ENCODE measurements around the gene AFF1. TPM values are rescaled to one million over a fixed set of nuclear protein-coding genes. Genes with fewer than 3 reads are reported as not detected.

The AFF1 gene
- total RNA-seq, 1 experiment from 2014 or later, result 27.6 TPM

DNA sequence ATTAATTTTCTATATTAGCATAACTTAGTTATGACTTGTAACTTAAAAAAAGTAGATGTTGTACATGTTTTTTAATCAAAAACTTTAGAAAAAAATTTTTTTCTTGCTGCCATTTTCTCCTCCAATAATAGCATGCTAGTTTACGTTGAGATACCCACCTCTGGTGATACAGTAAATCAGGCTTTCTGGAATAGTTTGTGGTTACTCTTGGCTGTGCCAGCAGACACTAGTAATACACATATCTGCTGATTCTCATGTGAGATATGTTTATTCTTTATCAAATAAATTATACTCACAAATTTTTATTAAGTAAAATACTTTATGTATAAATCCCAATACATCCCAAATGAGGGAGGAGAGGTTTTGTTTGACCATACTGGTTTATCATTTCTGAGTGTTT, 168.3 kb downstream of the AFF1 start:
- no peaks in the 10 kb centered on the region for H3K27me3 ChIP-seq (ENCODE audit: control insufficient read depth, insufficient read depth, low read length)
- DNase-seq, result no peak
- peaks cover 4% of the 10 kb centered on the region for H3K36me3 ChIP-seq (replicated peaks; ENCODE audit: control insufficient read depth, insufficient read depth, low read length)
- H3K4me3 ChIP-seq (ENCODE audit: insufficient read depth, low read depth, low read length), result no peak overlapping the region

- no peak for DNase-seq
- Histone ChIP-seq H3K4me3 (ENCODE audit: insufficient read depth, low read depth, low read length) (no peak overlapping the region), H3K27me3 (ENCODE audit: control insufficient read depth, insufficient read depth, low read length) (no peaks in the 10 kb centered on the region), H3K36me3 (replicated peaks; ENCODE audit: control insufficient read depth, insufficient read depth, low read length) (peaks cover 6% of the 10 kb centered on the region)
These were observed 168.9 kb downstream of the AFF1 start for GRCh38 chr4:87103691-87104187.

DNA sequence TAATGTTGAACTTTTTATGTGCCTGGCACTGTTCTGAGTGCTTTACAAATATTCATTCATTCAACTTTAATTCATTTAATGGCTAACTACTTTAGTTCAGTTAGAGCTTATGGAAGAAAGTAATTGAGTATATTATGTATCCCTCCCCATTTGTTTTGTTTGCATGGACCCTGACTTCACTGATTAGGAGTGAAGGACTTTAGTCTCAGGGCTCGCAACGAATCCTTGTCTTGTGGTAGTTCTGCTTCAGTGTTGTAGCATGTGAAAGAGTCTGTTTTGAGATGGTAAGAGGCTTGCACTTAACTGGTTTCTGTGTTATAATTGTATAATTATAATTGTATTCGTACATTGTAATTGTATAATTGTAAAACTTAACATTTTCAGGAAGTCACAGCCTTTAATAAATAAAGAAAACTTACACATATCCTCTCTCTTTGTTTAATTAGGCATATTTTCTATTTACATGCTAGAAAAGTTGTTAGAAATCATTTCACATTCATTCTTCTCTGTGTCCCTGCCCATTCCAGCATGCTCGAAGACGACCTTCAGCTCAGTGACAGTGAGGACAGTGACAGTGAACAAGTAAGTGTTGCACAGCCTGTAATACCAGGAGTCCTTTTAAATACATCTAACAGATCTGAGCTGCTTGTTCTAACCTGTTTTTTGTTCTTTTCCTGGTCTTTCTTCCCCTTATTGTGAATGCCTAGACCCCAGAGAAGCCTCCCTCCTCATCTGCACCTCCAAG, 170.5 kb downstream of the AFF1 start:
- Histone ChIP-seq H3K36me3 (replicated peaks; ENCODE audit: control insufficient read depth, insufficient read depth, low read length) (peaks cover 6% of the 10 kb centered on the region), H3K27me3 (ENCODE audit: control insufficient read depth, insufficient read depth, low read length) (no peaks in the 10 kb centered on the region), H3K4me3 (ENCODE audit: insufficient read depth, low read depth, low read length) (no peak overlapping the region)
- no peak for DNase-seq

- H3K27me3 ChIP-seq (ENCODE audit: control insufficient read depth, insufficient read depth, low read length), result no peaks in the 10 kb centered on the region
- H3K4me3 ChIP-seq (ENCODE audit: insufficient read depth, low read depth, low read length), result no peak overlapping the region
- peaks cover 4% of the 10 kb centered on the region for H3K36me3 ChIP-seq (replicated peaks; ENCODE audit: control insufficient read depth, insufficient read depth, low read length)
- no peak for DNase-seq
These were observed 173.3 kb downstream of the AFF1 start for GRCh38 chr4:87108142-87108546.

DNA sequence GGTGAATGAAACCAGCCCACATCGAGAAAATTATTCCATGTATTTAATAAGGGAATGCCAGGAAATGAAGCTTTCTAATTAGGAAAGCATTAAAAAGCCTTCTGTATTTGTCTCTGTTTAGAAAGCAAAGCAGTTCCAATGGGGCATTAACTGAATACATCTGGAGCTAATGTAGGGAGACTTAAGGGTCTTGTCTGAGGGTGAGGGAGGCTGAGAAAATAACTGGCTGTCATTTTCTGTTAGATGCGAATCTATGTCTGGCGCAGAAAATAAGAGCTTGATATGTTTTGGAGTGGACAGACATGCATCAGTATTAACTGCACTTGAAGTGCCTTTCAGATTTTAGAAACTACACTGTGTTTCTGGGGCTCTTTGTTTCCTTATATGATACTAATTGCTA, 174.3 kb downstream of the AFF1 start:
- H3K4me3 ChIP-seq (ENCODE audit: insufficient read depth, low read depth, low read length), result no peak overlapping the region
- H3K36me3 ChIP-seq (replicated peaks; ENCODE audit: control insufficient read depth, insufficient read depth, low read length), result peaks cover 4% of the 10 kb centered on the region
- DNase-seq, result no peak
- H3K27me3 ChIP-seq (ENCODE audit: control insufficient read depth, insufficient read depth, low read length), result no peaks in the 10 kb centered on the region

GRCh38 chr4:87109945-87110344, 175.1 kb downstream of the AFF1 start:
- Histone ChIP-seq H3K4me3 (ENCODE audit: insufficient read depth, low read depth, low read length) (no peak overlapping the region), H3K27me3 (ENCODE audit: control insufficient read depth, insufficient read depth, low read length) (no peaks in the 10 kb centered on the region), H3K36me3 (replicated peaks; ENCODE audit: control insufficient read depth, insufficient read depth, low read length) (peaks cover 7% of the 10 kb centered on the region)
- no peak for DNase-seq

DNA sequence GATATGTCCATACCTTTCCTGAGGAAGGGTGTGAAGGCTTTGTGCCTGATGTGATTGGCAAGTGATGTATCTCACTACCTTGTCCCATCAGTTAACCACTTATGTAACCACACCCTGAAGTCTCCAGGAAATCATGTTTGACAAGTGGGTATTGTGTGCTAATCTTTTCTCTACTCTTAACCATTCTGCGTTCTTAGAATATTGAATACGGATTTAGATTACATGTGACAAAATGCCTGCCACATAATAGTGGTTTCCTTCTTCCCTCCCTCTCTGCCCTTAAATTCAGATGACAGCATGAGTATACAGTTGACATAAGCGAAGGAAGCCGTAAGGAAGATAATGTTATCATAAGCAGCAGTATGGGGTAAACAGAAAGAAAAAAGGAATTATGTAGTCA, 177.3 kb downstream of the AFF1 start:
- no peak for DNase-seq
- Histone ChIP-seq H3K4me3 (ENCODE audit: insufficient read depth, low read depth, low read length) (no peak overlapping the region), H3K27me3 (ENCODE audit: control insufficient read depth, insufficient read depth, low read length) (no peaks in the 10 kb centered on the region), H3K36me3 (replicated peaks; ENCODE audit: control insufficient read depth, insufficient read depth, low read length) (peaks cover 19% of the 10 kb centered on the region)

DNA sequence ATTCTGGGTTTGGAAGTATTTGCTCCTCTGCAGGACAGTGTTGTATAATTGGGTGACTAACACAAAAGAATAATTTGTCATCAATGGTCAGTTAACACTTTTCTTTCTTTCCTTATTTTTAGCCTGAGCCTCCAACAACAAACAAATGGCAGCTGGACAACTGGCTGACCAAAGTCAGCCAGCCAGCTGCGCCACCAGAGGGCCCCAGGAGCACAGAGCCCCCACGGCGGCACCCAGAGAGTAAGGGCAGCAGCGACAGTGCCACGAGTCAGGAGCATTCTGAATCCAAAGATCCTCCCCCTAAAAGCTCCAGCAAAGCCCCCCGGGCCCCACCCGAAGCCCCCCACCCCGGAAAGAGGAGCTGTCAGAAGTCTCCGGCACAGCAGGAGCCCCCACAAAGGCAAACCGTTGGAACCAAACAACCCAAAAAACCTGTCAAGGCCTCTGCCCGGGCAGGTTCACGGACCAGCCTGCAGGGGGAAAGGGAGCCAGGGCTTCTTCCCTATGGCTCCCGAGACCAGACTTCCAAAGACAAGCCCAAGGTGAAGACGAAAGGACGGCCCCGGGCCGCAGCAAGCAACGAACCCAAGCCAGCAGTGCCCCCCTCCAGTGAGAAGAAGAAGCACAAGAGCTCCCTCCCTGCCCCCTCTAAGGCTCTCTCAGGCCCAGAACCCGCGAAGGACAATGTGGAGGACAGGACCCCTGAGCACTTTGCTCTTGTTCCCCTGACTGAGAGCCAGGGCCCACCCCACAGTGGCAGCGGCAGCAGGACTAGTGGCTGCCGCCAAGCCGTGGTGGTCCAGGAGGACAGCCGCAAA, 179.6 kb downstream of the AFF1 start:
- Histone ChIP-seq H3K27me3 (ENCODE audit: control insufficient read depth, insufficient read depth, low read length) (no peaks in the 10 kb centered on the region), H3K4me3 (ENCODE audit: insufficient read depth, low read depth, low read length) (no peak overlapping the region), H3K36me3 (replicated peaks; ENCODE audit: control insufficient read depth, insufficient read depth, low read length) (peaks cover 15% of the 10 kb centered on the region)
- peak; percentile 73 for DNase-seq

GRCh38 chr4:87116231-87116630, 181.4 kb downstream of the AFF1 start:
- H3K4me3 ChIP-seq (ENCODE audit: insufficient read depth, low read depth, low read length), result no peak overlapping the region
- peaks cover 16% of the 10 kb centered on the region for H3K36me3 ChIP-seq (replicated peaks; ENCODE audit: control insufficient read depth, insufficient read depth, low read length)
- no peaks in the 10 kb centered on the region for H3K27me3 ChIP-seq (ENCODE audit: control insufficient read depth, insufficient read depth, low read length)
- DNase-seq, result no peak

DNA sequence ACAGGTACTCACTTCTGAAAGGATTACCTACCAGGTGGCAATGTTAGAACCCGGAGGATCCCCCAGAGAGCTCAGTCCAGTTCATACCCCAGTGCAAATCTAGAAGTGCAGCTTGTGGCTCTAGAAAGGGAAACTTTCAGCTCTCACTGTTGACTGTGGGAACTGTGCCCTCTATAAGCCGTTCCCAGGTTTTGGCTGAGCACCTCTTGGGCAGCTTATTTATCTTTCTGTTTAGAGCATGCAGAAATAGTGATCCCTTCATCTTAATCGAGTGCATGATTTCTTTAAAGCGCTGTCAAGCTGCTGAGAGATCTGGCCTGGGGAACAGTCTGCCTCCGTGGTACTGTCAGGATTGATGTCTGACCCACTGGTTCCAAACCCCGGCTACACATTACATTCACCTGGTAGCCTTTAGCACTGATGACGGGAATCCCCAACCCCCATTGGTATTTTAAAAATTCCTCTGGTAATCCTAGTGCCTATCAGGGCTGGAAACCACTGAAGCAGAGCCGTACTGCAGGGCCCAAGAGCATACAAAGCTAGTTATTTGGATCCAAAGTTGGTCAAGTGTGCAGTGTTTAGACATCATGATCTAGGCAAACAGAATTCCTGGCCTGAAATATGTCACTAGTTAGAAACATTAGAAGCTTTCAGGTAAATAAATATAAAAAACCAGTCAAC, 182.4 kb downstream of the AFF1 start:
- DNase-seq, result peak; percentile 22
- Histone ChIP-seq H3K27me3 (ENCODE audit: control insufficient read depth, insufficient read depth, low read length) (no peaks in the 10 kb centered on the region), H3K4me3 (ENCODE audit: insufficient read depth, low read depth, low read length) (no peak overlapping the region), H3K36me3 (replicated peaks; ENCODE audit: control insufficient read depth, insufficient read depth, low read length) (peaks cover 16% of the 10 kb centered on the region)

DNA sequence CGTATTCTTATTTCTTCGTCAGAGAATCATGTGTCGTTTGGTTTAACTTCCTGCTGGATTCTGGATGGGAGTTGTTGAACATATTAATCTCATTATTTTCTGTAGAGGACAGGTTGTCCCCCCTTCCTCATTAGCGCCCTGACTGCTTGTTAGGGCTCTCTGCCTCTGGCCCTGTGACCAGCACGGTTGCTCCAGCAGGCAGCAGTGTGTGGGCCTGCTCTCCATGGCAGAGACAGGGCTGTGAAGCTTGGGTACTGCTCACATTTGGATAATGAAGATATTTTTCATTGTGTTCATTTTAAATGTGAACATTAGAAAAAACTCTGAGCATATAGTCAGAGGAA, 182.9 kb downstream of the AFF1 start:
- no peak for DNase-seq
- Histone ChIP-seq H3K27me3 (ENCODE audit: control insufficient read depth, insufficient read depth, low read length) (no peaks in the 10 kb centered on the region), H3K4me3 (ENCODE audit: insufficient read depth, low read depth, low read length) (no peak overlapping the region), H3K36me3 (replicated peaks; ENCODE audit: control insufficient read depth, insufficient read depth, low read length) (peaks cover 16% of the 10 kb centered on the region)

DNA sequence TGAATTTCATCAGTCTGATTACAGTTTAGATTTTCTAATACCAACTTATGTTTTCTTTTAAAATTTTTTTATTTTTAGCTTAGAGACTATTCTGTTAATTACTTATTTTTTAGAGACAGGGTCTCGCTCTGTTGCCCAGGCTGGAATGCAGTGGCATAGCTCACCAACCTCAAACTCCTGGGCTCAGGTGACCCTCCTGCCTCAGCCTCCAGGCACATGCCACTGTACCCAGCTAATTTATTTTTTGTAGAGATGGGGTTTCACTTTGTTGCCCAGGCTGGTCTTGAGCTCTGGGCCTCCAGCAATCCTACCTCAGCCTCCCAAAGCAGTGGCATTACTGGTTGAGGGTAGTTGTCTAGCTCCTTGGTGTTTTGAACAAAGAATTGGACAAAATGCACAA, 183.6 kb downstream of the AFF1 start:
- no peak for DNase-seq
- Histone ChIP-seq H3K4me3 (ENCODE audit: insufficient read depth, low read depth, low read length) (no peak overlapping the region), H3K27me3 (ENCODE audit: control insufficient read depth, insufficient read depth, low read length) (no peaks in the 10 kb centered on the region), H3K36me3 (replicated peaks; ENCODE audit: control insufficient read depth, insufficient read depth, low read length) (peaks cover 16% of the 10 kb centered on the region)

DNA sequence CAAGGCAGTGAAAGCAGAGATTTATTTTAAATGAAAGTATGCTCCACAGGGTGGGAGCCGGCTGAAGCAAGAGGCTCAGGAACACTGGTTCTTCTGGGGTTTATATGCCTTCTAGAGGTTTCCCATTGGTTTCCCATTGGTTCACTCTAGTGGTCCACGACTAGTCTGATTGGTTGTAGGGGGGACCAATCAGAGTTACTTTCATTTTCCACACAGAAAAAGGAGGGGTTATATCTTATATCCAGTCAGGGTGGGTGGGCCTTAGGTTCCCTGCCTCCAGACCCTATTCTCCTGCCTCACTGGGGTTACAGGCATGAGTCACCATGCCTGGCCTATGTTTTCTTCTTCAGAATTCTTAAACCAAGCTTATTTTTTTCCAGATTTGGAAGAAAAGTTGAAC, 184.0 kb downstream of the AFF1 start:
- peak; percentile 55 for DNase-seq
- H3K27me3 ChIP-seq (ENCODE audit: control insufficient read depth, insufficient read depth, low read length), result no peaks in the 10 kb centered on the region
- no peak overlapping the region for H3K4me3 ChIP-seq (ENCODE audit: insufficient read depth, low read depth, low read length)
- H3K36me3 ChIP-seq (replicated peaks; ENCODE audit: control insufficient read depth, insufficient read depth, low read length), result peaks cover 16% of the 10 kb centered on the region

GRCh38 chr4:87120010-87120409, 185.2 kb downstream of the AFF1 start:
- Histone ChIP-seq H3K27me3 (ENCODE audit: control insufficient read depth, insufficient read depth, low read length) (no peaks in the 10 kb centered on the region), H3K36me3 (replicated peaks; ENCODE audit: control insufficient read depth, insufficient read depth, low read length) (peaks cover 16% of the 10 kb centered on the region)

More at GRCh38 chr4:87120010-87120409, 185.2 kb downstream of the AFF1 start:
- no peak overlapping the region for H3K4me3 ChIP-seq (ENCODE audit: insufficient read depth, low read depth, low read length)
- DNase-seq, result no peak

Measured in H7 (cell line).